ENCODE results near the gene SNX27. TPM values are rescaled to one million over a fixed set of nuclear protein-coding genes. Genes with fewer than 3 reads are reported as not detected.

The SNX27 gene
- 10 to 100 TPM in 1 of 3 donors, 1 to 10 TPM in 2; 4.4 to 12.7 (median 9.0) TPM for polyA plus RNA-seq

DNA sequence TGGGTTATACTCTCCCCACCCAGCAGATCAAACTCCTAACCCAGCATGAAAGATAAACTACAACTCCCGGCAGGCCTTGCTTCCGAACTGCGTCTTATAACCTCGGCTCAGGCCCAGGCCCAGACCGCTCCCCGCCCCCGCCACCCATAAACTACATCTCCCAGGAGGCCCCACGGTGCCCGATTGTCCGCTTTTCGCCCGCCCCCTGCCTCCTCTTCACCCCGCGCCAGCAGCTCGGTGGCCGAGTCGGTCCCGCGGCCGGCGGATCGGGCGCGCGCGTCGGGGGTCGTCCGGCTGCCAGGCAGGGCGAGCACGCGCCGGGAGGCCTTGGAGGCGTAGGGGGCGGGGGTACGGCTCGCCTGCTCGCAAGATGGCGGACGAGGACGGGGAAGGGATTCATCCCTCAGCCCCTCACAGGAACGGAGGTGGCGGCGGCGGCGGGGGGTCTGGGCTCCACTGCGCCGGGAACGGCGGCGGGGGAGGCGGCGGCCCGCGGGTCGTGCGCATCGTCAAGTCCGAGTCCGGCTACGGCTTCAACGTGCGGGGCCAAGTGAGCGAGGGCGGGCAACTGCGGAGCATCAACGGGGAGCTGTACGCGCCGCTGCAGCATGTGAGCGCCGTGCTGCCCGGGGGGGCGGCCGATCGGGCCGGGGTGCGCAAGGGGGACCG is at the start of gene SNX27:
Gene SNX27, plus strand, starts transcription at position 219 of the 669 bp plus-strand sequence. Its CDS starts 152 bp downstream, at position 371.
- Mint-ChIP-seq H3K4me3 (peak within 1 kb of the TSS; percentile 91 to 98 (median 96)), H3K9me3 (no peaks in the 10 kb centered on the region), H3K27me3 (ENCODE audit: low read depth in 3 of 3) (peaks cover 3 to 7% (median 5%) of the 10 kb centered on the region in 3 donors), H3K36me3 (peaks cover 0 to 4% (median 0%) of the 10 kb centered on the region in 3 donors), H3K27ac (peak within 1 kb of the TSS; percentile 72 to 96 (median 90)), H3K4me1 (peaks cover 24 to 33% of the 10 kb centered on the region in 2 donors)
- DNase-seq, result peak; percentile 82 to 83 (median 83)

- H3K9me3 Mint-ChIP-seq, result no peaks in the 10 kb centered on the region
- peaks cover 0 to 2% (median 0%) of the 10 kb centered on the region in 3 donors for H3K27me3 Mint-ChIP-seq (ENCODE audit: low read depth in 3 of 3)
- H3K4me3 Mint-ChIP-seq, result no peak overlapping the region
- no peak for DNase-seq
- H3K36me3 Mint-ChIP-seq, result no peaks in the 10 kb centered on the region
- H3K4me1 Mint-ChIP-seq, result no peaks in the 10 kb centered on the region
- no peak overlapping the region for H3K27ac Mint-ChIP-seq
These were observed 49.2 kb upstream of the SNX27 start for GRCh38 chr1:151562661-151563060.

- Mint-ChIP-seq H3K27me3 (ENCODE audit: low read depth in 3 of 3) (peaks cover 0 to 2% (median 0%) of the 10 kb centered on the region in 3 donors), H3K9me3 (no peaks in the 10 kb centered on the region), H3K36me3 (no peaks in the 10 kb centered on the region), H3K4me3 (no peak overlapping the region), H3K4me1 (no peaks in the 10 kb centered on the region), H3K27ac (no peak overlapping the region)
- no peak for DNase-seq
These were observed 48.5 kb upstream of the SNX27 start for GRCh38 chr1:151563376-151563775.

GRCh38 chr1:151565502-151566189 is 46.2 kb upstream of the SNX27 start:
- Mint-ChIP-seq H3K27me3 (ENCODE audit: low read depth in 3 of 3) (peaks cover 0 to 2% (median 0%) of the 10 kb centered on the region in 3 donors), H3K4me3 (no peak overlapping the region), H3K9me3 (no peaks in the 10 kb centered on the region), H3K36me3 (no peaks in the 10 kb centered on the region), H3K27ac (no peak overlapping the region), H3K4me1 (no peaks in the 10 kb centered on the region)
- DNase-seq, result no peak

- H3K4me3 Mint-ChIP-seq, result no peak overlapping the region
- H3K27me3 Mint-ChIP-seq (ENCODE audit: low read depth in 3 of 3), result peaks cover 0 to 2% (median 0%) of the 10 kb centered on the region in 3 donors
- no peak overlapping the region for H3K27ac Mint-ChIP-seq
- H3K36me3 Mint-ChIP-seq, result no peaks in the 10 kb centered on the region
- no peak for DNase-seq
- no peaks in the 10 kb centered on the region for H3K9me3 Mint-ChIP-seq
- no peaks in the 10 kb centered on the region for H3K4me1 Mint-ChIP-seq
These were observed 43.2 kb upstream of the SNX27 start for GRCh38 chr1:151568626-151569088.

DNA sequence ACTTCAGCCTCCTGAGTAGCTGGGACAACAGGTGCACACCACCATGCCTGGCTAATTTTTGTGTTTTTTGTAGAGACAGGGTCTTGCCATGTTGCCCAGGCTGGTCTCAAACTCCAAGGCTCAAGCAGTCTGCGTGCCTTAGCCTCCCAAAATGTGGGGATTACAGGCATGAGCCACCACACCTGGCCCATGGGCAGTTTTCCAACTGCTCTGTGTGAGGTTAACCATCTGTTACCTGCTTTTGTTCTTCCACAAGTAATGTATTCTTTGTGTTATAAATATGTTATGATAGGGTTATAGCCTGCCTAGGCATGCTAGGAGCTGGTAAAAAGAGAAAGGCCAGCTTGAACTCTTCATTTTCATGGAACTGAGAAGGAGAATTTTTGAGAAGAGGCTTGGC is 41.0 kb upstream of the SNX27 start:
- H3K9me3 Mint-ChIP-seq, result no peaks in the 10 kb centered on the region
- no peak overlapping the region for H3K4me3 Mint-ChIP-seq
- H3K36me3 Mint-ChIP-seq, result no peaks in the 10 kb centered on the region
- DNase-seq, result no peak
- no peaks in the 10 kb centered on the region for H3K4me1 Mint-ChIP-seq
- peaks cover 0 to 2% (median 0%) of the 10 kb centered on the region in 3 donors for H3K27me3 Mint-ChIP-seq (ENCODE audit: low read depth in 3 of 3)
- H3K27ac Mint-ChIP-seq, result no peak overlapping the region

DNA sequence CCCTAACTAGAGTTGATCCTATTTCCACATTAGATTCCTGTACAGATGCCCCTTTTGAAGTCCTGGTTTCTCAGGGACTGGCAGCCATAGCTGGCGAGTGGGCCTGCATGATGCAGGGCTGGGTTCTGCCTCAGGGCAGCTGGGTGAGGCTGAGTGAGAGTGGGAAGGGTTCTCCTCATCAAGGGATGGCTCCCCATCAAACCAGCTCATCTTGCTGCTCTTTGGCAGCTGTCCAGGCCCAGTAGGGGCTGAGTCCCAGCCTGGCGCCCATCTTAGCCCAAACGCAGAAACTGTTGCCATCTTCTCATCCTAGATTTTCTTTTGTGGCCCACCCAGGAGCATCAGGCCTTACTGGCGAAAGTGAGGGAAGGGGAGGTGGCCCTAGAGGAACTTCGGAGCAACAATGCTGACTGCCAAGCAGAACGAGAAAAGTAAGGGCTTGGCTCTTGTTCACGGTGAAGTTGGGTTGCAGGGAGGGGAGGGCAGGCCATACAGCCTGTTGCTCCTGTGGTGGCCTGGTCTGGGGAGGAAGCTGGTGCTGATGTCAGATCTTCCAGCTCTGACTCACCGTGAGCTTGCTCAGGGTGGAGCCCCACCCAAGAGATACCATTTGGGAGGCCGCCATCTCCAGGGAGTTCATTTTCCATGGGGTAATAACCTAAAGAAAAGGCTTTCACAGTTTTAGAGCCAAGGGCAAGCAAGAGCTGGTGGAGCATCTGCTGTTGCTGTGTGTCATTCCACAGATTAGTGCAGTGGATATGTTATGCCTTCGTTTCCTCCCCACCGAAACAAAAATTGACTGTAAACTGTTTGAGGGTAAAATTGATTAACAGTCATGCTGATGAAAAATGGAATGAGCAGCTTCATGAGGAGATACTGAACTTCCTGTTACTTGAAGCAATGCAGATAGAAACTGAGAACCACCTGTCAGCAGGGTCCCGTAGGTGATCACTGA is 37.0 kb upstream of the SNX27 start:
- no peak for DNase-seq
- peaks cover 0 to 6% (median 0%) of the 10 kb centered on the region in 3 donors for H3K36me3 Mint-ChIP-seq
- H3K27ac Mint-ChIP-seq, result no peak overlapping the region

DNA sequence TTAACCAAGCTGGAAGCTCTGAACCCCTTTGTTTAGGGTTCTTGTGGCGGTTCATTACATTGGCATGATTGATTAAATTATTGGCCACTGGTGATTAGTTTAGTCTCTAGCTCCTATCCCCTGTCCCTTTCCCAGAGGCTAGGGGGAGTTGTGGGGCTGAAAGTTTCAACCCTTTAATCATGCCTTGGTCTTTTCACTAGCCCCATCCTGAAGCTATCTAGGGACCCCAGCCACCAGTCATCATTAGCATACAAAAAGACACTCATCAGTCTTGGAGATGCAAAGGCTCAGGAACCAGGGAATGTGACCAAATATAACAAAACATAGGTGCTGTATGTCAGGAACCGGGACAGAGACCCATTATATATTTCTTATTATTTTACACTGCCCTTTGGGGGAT is 34.7 kb upstream of the SNX27 start:
- no peak for DNase-seq
- no peaks in the 10 kb centered on the region for H3K9me3 Mint-ChIP-seq
- H3K27me3 Mint-ChIP-seq (ENCODE audit: low read depth in 3 of 3), result no peaks in the 10 kb centered on the region
- H3K36me3 Mint-ChIP-seq, result peaks cover 0 to 6% (median 0%) of the 10 kb centered on the region in 3 donors
- no peaks in the 10 kb centered on the region for H3K4me1 Mint-ChIP-seq
- H3K4me3 Mint-ChIP-seq, result no peak overlapping the region
- no peak overlapping the region for H3K27ac Mint-ChIP-seq

More for the DNA sequence above, 37.0 kb upstream of the SNX27 start:
- Mint-ChIP-seq H3K4me1 (no peaks in the 10 kb centered on the region), H3K27me3 (ENCODE audit: low read depth in 3 of 3) (no peaks in the 10 kb centered on the region), H3K9me3 (no peaks in the 10 kb centered on the region), H3K4me3 (no peak overlapping the region)

GRCh38 chr1:151578941-151579340 is 32.9 kb upstream of the SNX27 start:
- Mint-ChIP-seq H3K9me3 (no peaks in the 10 kb centered on the region), H3K4me3 (no peak overlapping the region), H3K4me1 (no peaks in the 10 kb centered on the region), H3K27me3 (ENCODE audit: low read depth in 3 of 3) (no peaks in the 10 kb centered on the region), H3K27ac (no peak overlapping the region), H3K36me3 (peaks cover 0 to 6% (median 0%) of the 10 kb centered on the region in 3 donors)
- DNase-seq, result no peak

GRCh38 chr1:151579436-151580225 is 32.2 kb upstream of the SNX27 start:
- no peak overlapping the region for H3K4me3 Mint-ChIP-seq
- no peaks in the 10 kb centered on the region for H3K9me3 Mint-ChIP-seq
- no peaks in the 10 kb centered on the region for H3K4me1 Mint-ChIP-seq
- no peak overlapping the region for H3K27ac Mint-ChIP-seq
- no peak for DNase-seq
- no peaks in the 10 kb centered on the region for H3K27me3 Mint-ChIP-seq (ENCODE audit: low read depth in 3 of 3)
- H3K36me3 Mint-ChIP-seq, result peaks cover 0 to 6% (median 0%) of the 10 kb centered on the region in 3 donors

DNA sequence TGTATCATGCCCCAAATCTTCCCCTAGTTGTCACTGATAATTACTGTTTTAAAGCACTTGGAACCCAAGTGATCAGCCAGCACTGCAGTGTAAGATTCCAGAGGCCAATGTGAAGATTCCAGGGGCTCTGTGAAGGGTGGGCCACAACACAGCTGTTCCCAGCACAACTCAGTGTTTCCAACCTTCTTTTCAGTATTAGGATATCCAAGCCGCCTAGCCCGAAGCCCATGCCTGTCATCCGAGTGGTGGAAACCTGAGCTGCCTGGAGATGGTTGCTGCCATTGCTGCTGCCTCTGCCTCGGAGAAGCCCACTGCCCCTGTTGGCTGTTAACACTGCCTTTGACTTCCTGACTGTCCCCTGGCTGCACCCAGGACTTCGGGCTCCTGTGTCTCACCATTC is 30.4 kb upstream of the SNX27 start:
- peaks cover 0 to 3% (median 0%) of the 10 kb centered on the region in 3 donors for H3K27me3 Mint-ChIP-seq (ENCODE audit: low read depth in 3 of 3)
- no peak for DNase-seq
- H3K4me1 Mint-ChIP-seq, result no peaks in the 10 kb centered on the region
- H3K27ac Mint-ChIP-seq, result no peak overlapping the region
- no peak overlapping the region for H3K4me3 Mint-ChIP-seq
- H3K36me3 Mint-ChIP-seq, result peaks cover 0 to 6% (median 0%) of the 10 kb centered on the region in 3 donors
- H3K9me3 Mint-ChIP-seq, result no peaks in the 10 kb centered on the region

DNA sequence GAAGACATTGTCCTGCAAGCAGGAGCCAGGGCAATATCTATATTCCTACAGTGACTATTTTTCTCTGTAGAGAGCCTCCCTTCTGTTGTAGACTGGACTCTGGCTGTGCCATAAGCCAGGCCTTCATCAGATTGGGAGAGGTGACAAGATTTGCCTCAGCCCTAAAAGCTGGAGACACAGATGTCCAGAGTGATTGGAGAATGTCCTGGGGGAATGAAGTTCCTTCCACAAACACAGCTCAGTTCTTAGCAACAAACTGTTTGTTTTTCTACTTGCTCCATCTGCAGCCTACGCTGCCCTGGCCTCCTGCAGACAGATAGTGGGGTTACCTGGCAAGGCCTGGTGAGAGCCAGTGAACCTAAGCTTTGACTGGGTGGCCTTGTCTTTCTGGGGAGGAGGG is 29.9 kb upstream of the SNX27 start:
- Mint-ChIP-seq H3K27ac (no peak overlapping the region), H3K4me1 (no peaks in the 10 kb centered on the region)
- DNase-seq, result no peak

GRCh38 chr1:151583796-151584195 is 28.1 kb upstream of the SNX27 start:
- H3K9me3 Mint-ChIP-seq, result no peaks in the 10 kb centered on the region
- peaks cover 0 to 3% (median 0%) of the 10 kb centered on the region in 3 donors for H3K27me3 Mint-ChIP-seq (ENCODE audit: low read depth in 3 of 3)
- H3K27ac Mint-ChIP-seq, result no peak overlapping the region
- H3K4me1 Mint-ChIP-seq, result no peaks in the 10 kb centered on the region
- peaks cover 0 to 6% (median 0%) of the 10 kb centered on the region in 3 donors for H3K36me3 Mint-ChIP-seq
- no peak for DNase-seq
- no peak overlapping the region for H3K4me3 Mint-ChIP-seq

More for the DNA sequence above, 29.9 kb upstream of the SNX27 start:
- Mint-ChIP-seq H3K9me3 (no peaks in the 10 kb centered on the region), H3K4me3 (no peak overlapping the region), H3K36me3 (peaks cover 0 to 6% (median 0%) of the 10 kb centered on the region in 3 donors), H3K27me3 (ENCODE audit: low read depth in 3 of 3) (peaks cover 0 to 3% (median 0%) of the 10 kb centered on the region in 3 donors)
